ENCODE measurements around the gene TBC1D5.
A peak's percentile ranks its signal among the peaks of the same experiment; 100 is the strongest.
"Not testable (repeated sequence)": the region's sequence is repeated elsewhere in the genome, so short reads cannot be mapped to it uniquely, and the experiment has no call there.

The TBC1D5 gene

GRCh38 chr3:17742102-17742879 is at the start of gene TBC1D5:
Gene TBC1D5 (minus strand): TSS chr3:17742631. CDS start chr3:17508570, 234,061 bp downstream.
- TF ChIP-seq ZNF70 (CRISPR knock-in tag; IDR thresholded peaks at IDR 0.05) (peak; percentile 99), ZFP3 (CRISPR knock-in tag; IDR thresholded peaks at IDR 0.05) (peak; percentile 45; the same call in 1 of the 2 replicates), SNAI2 (CRISPR knock-in tag; IDR thresholded peaks at IDR 0.05) (no peak), PATZ1 (CRISPR knock-in tag; IDR thresholded peaks at IDR 0.05; ENCODE audit: borderline replicate concordance) (0 out of 2 replicates have a peak, but pooled peaks have one; percentile 34)
- peak; percentile 96 for ATAC-seq

GRCh38 chr3:17783426-17783825 is 41.0 kb upstream of the TBC1D5 start:
- TF ChIP-seq POU6F1 (CRISPR knock-in tag; IDR thresholded peaks at IDR 0.05; ENCODE audit: borderline replicate concordance, low read depth) (no peak), OSR1 (CRISPR knock-in tag; IDR thresholded peaks at IDR 0.05) (no peak), ZFP30 (CRISPR knock-in tag; IDR thresholded peaks at IDR 0.05) (no peak), GLIS3 (CRISPR knock-in tag; IDR thresholded peaks at IDR 0.05) (no peak), ZC3H10 (CRISPR knock-in tag; IDR thresholded peaks at IDR 0.05) (no peak), ESRRG (CRISPR knock-in tag; IDR thresholded peaks at IDR 0.05) (no peak), BACH2 (CRISPR knock-in tag; IDR thresholded peaks at IDR 0.05; ENCODE audit: borderline replicate concordance) (no peak), CSDC2 (CRISPR knock-in tag; IDR thresholded peaks at IDR 0.05) (no peak)
- ATAC-seq: no peak

GRCh38 chr3:17782751-17783150 is 40.3 kb upstream of the TBC1D5 start:
- ATAC-seq: no peak
- no peak for TF ChIP-seq PATZ1 (CRISPR knock-in tag; IDR thresholded peaks at IDR 0.05; ENCODE audit: borderline replicate concordance)
- TF ChIP-seq TOX (CRISPR knock-in tag; IDR thresholded peaks at IDR 0.05; ENCODE audit: borderline replicate concordance): no peak
- no peak for TF ChIP-seq ZFP3 (CRISPR knock-in tag; IDR thresholded peaks at IDR 0.05)
- TF ChIP-seq ISL1 (CRISPR knock-in tag; IDR thresholded peaks at IDR 0.05): no peak
- no peak for TF ChIP-seq ESRRG (CRISPR knock-in tag; IDR thresholded peaks at IDR 0.05)
- TF ChIP-seq CREB5 (CRISPR knock-in tag; IDR thresholded peaks at IDR 0.05; ENCODE audit: low read depth): no peak
- TF ChIP-seq CSRNP3 (CRISPR knock-in tag; IDR thresholded peaks at IDR 0.05): no peak
- no peak for TF ChIP-seq ZFP30 (CRISPR knock-in tag; IDR thresholded peaks at IDR 0.05)
- TF ChIP-seq CSDC2 (CRISPR knock-in tag; IDR thresholded peaks at IDR 0.05): no peak
- no peak for TF ChIP-seq BACH2 (CRISPR knock-in tag; IDR thresholded peaks at IDR 0.05; ENCODE audit: borderline replicate concordance)
- no peak for TF ChIP-seq OSR1 (CRISPR knock-in tag; IDR thresholded peaks at IDR 0.05)
- TF ChIP-seq TSHZ2 (CRISPR knock-in tag; IDR thresholded peaks at IDR 0.05): no peak
- TF ChIP-seq SNAI2 (CRISPR knock-in tag; IDR thresholded peaks at IDR 0.05): no peak
- TF ChIP-seq ZNF70 (CRISPR knock-in tag; IDR thresholded peaks at IDR 0.05): no peak
- no peak for TF ChIP-seq ZNF8 (CRISPR knock-in tag; IDR thresholded peaks at IDR 0.05)

- ATAC-seq: not testable (repeated sequence)
Measured at GRCh38 chr3:17780369-17780768, 37.9 kb upstream of the TBC1D5 start.

- ATAC-seq: not testable (repeated sequence)
Measured at GRCh38 chr3:17779304-17780250, 37.1 kb upstream of the TBC1D5 start.

GRCh38 chr3:17777326-17777725 is 34.9 kb upstream of the TBC1D5 start:
- not testable (repeated sequence) for ATAC-seq

Data from SK-N-SH treated with all-trans-retinoic acid at 6 μM for 48 hours (cell line).